NB4 (cell line): ENCODE results near the gene PLXNA2.

Source experiments
- MYC ChIP-seq: IDR thresholded peaks from 2 replicates; pipeline ENCODE4 v1.6.1; 2011; ENCODE audit warnings: low read depth, low read length
- POLR2A ChIP-seq: IDR thresholded peaks from 2 replicates; pipeline ENCODE4 v1.6.1; 2011; ENCODE audit warnings: mild to moderate bottlenecking; ENCODE audit not compliant: insufficient read length; ENCODE audit errors: extremely low read depth
- TF ChIP-seq, protein P1 (sequence below): IDR thresholded peaks from one replicate; pipeline ENCODE4 v1.5.1; 2012; ENCODE audit warnings: low read depth, low read length

DNA sequence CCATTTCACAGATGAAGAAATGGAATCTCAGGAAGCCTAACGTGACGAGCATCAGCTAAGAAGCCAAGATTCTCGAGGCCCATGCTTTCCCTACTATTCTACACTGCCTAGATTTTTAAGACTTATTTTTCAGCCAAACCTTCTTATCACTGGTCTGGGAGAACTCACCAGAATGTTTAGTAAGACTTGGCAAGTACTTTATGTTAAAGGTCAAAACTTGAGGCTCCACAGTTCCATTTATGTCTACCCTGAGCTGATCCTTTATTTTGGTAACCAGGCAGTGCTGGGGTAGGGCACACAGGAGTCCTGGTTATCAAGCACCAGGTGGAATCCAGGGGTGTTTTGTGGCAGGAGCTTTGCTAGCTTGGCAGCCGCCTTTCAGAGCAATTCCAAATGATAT is 16.8 kb downstream of the PLXNA2 start:
- TF ChIP-seq POLR2A (no peak), MYC (no peak)
- TF ChIP-seq, protein P1, sequence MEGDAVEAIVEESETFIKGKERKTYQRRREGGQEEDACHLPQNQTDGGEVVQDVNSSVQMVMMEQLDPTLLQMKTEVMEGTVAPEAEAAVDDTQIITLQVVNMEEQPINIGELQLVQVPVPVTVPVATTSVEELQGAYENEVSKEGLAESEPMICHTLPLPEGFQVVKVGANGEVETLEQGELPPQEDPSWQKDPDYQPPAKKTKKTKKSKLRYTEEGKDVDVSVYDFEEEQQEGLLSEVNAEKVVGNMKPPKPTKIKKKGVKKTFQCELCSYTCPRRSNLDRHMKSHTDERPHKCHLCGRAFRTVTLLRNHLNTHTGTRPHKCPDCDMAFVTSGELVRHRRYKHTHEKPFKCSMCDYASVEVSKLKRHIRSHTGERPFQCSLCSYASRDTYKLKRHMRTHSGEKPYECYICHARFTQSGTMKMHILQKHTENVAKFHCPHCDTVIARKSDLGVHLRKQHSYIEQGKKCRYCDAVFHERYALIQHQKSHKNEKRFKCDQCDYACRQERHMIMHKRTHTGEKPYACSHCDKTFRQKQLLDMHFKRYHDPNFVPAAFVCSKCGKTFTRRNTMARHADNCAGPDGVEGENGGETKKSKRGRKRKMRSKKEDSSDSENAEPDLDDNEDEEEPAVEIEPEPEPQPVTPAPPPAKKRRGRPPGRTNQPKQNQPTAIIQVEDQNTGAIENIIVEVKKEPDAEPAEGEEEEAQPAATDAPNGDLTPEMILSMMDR = no peak
